Stimulated activated effector memory CD8-positive, alpha-beta T cell treated with anti-CD3 and anti-CD28 coated beads, Interleukin-12 subunit alpha, Interleukin-12 subunit beta, amount 100 ng/mL, for 72 hours (primary cell): Measurements from ENCODE around the gene POLE.
A peak's percentile ranks its signal among the peaks of the same experiment; 100 is the strongest.

Source experiments
- ATAC-seq: fragments of 150-1000 bp; cut with Tn5 transposase; 2 replicates; pipeline ENCODE4 v1.10.0; 2021
- DNase-seq, 2 donors: peaks; one replicate each; pipeline ENCODE4 v3.0.0; 2021 to 2022; ENCODE audit warnings: low spot score in 2 of 2
- H3K27ac Mint-ChIP-seq: one replicate; pipeline ENCODE4 v1.8.0; 2022; ENCODE audit warnings: mild to moderate bottlenecking, mixed read lengths
- H3K36me3 Mint-ChIP-seq: one replicate; pipeline ENCODE4 v1.8.0; 2022; ENCODE audit warnings: mild to moderate bottlenecking, mixed read lengths
- H3K4me1 Mint-ChIP-seq: one replicate; pipeline ENCODE4 v1.8.0; 2022; ENCODE audit warnings: mixed read lengths
- H3K4me3 Mint-ChIP-seq: one replicate; pipeline ENCODE4 v1.8.0; 2022; ENCODE audit warnings: mild to moderate bottlenecking, mixed read lengths
- H3K9me3 Mint-ChIP-seq: one replicate; pipeline ENCODE4 v1.8.0; 2022; ENCODE audit warnings: mixed read lengths

Gene POLE

GRCh38 chr12:132623072-132623869 is 63.9 kb downstream of the POLE start:
- peak overlapping the region; percentile 69 for H3K27ac Mint-ChIP-seq

GRCh38 chr12:132622437-132623071 is 64.6 kb downstream of the POLE start:
- ATAC-seq, result peak; percentile 38
- Mint-ChIP-seq H3K27ac (peak overlapping the region; percentile 69), H3K4me1 (peaks cover 16% of the 10 kb centered on the region), H3K36me3 (peaks cover 36% of the 10 kb centered on the region), H3K4me3 (no peak overlapping the region), H3K9me3 (no peaks in the 10 kb centered on the region)
- DNase-seq, result no peak

More at GRCh38 chr12:132623072-132623869, 63.9 kb downstream of the POLE start:
- H3K9me3 Mint-ChIP-seq, result no peaks in the 10 kb centered on the region
- DNase-seq (no peak), ATAC-seq (no peak)
- no peak overlapping the region for H3K4me3 Mint-ChIP-seq
- peaks cover 36% of the 10 kb centered on the region for H3K36me3 Mint-ChIP-seq
- H3K4me1 Mint-ChIP-seq, result peaks cover 9% of the 10 kb centered on the region

- peaks cover 36% of the 10 kb centered on the region for H3K36me3 Mint-ChIP-seq
- DNase-seq, result no peak
- peak overlapping the region; percentile 69 for H3K27ac Mint-ChIP-seq
- peaks cover 17% of the 10 kb centered on the region for H3K4me1 Mint-ChIP-seq
- no peaks in the 10 kb centered on the region for H3K9me3 Mint-ChIP-seq
- H3K4me3 Mint-ChIP-seq, result no peak overlapping the region
- ATAC-seq, result no peak
Measured at GRCh38 chr12:132621657-132622435, 65.3 kb downstream of the POLE start.

GRCh38 chr12:132620899-132621656 is 66.1 kb downstream of the POLE start:
- Mint-ChIP-seq H3K36me3 (peaks cover 31% of the 10 kb centered on the region), H3K4me3 (no peak overlapping the region), H3K27ac (no peak overlapping the region), H3K9me3 (no peaks in the 10 kb centered on the region), H3K4me1 (peaks cover 17% of the 10 kb centered on the region)
- DNase-seq, result no peak
- no peak for ATAC-seq

GRCh38 chr12:132620113-132620898 is 66.8 kb downstream of the POLE start:
- DNase-seq, result no peak
- H3K4me1 Mint-ChIP-seq, result peaks cover 21% of the 10 kb centered on the region
- no peaks in the 10 kb centered on the region for H3K9me3 Mint-ChIP-seq
- no peak overlapping the region for H3K4me3 Mint-ChIP-seq
- peaks cover 24% of the 10 kb centered on the region for H3K36me3 Mint-ChIP-seq
- no peak overlapping the region for H3K27ac Mint-ChIP-seq
- no peak for ATAC-seq

- Mint-ChIP-seq H3K9me3 (no peaks in the 10 kb centered on the region), H3K4me3 (no peak overlapping the region), H3K27ac (no peak overlapping the region), H3K36me3 (peaks cover 16% of the 10 kb centered on the region), H3K4me1 (peaks cover 27% of the 10 kb centered on the region)
- ATAC-seq, result no peak
- no peak for DNase-seq
Measured at GRCh38 chr12:132619386-132620112, 67.6 kb downstream of the POLE start.

- ATAC-seq, result no peak
Measured at GRCh38 chr12:132619071-132619385, 68.1 kb downstream of the POLE start.

GRCh38 chr12:132618683-132619043 is 68.5 kb downstream of the POLE start, which contains the start of gene P2RX2:
P2RX2 (plus strand) TSS chr12:132618776; CDS start chr12:132618817, 41 bp downstream.
- Mint-ChIP-seq H3K4me3 (peak within 1 kb of the TSS; percentile 4), H3K27ac (no peak within 1 kb of the TSS)
- ATAC-seq, result no peak

More at GRCh38 chr12:132619071-132619385, 68.1 kb downstream of the POLE start:
- Mint-ChIP-seq H3K4me1 (peaks cover 27% of the 10 kb centered on the region), H3K4me3 (no peak overlapping the region), H3K36me3 (peaks cover 13% of the 10 kb centered on the region), H3K27ac (no peak overlapping the region), H3K9me3 (no peaks in the 10 kb centered on the region)
- no peak for DNase-seq

GRCh38 chr12:132617822-132618682 is 69.1 kb downstream of the POLE start:
- H3K4me1 Mint-ChIP-seq, result peaks cover 27% of the 10 kb centered on the region
- H3K27ac Mint-ChIP-seq, result no peak overlapping the region

More at GRCh38 chr12:132618683-132619043, 68.5 kb downstream of the POLE start, which contains the start of gene P2RX2:
- DNase-seq, result no peak
- H3K4me1 Mint-ChIP-seq, result peaks cover 27% of the 10 kb centered on the region
- peaks cover 13% of the 10 kb centered on the region for H3K36me3 Mint-ChIP-seq
- no peaks in the 10 kb centered on the region for H3K9me3 Mint-ChIP-seq

GRCh38 chr12:132617135-132617701 is 69.9 kb downstream of the POLE start:
- H3K36me3 Mint-ChIP-seq, result peaks cover 6% of the 10 kb centered on the region
- peak overlapping the region; percentile 4 for H3K4me3 Mint-ChIP-seq
- no peak overlapping the region for H3K27ac Mint-ChIP-seq
- ATAC-seq (no peak), DNase-seq (no peak)
- H3K9me3 Mint-ChIP-seq, result no peaks in the 10 kb centered on the region
- H3K4me1 Mint-ChIP-seq, result peaks cover 20% of the 10 kb centered on the region

More at GRCh38 chr12:132617822-132618682, 69.1 kb downstream of the POLE start:
- H3K4me3 Mint-ChIP-seq, result peak overlapping the region; percentile 4
- ATAC-seq (no peak), DNase-seq (no peak)
- H3K9me3 Mint-ChIP-seq, result no peaks in the 10 kb centered on the region
- peaks cover 13% of the 10 kb centered on the region for H3K36me3 Mint-ChIP-seq

GRCh38 chr12:132615579-132616038 is 71.5 kb downstream of the POLE start:
- Mint-ChIP-seq H3K27ac (no peak overlapping the region), H3K36me3 (no peaks in the 10 kb centered on the region), H3K9me3 (no peaks in the 10 kb centered on the region)

GRCh38 chr12:132614861-132615578 is 72.1 kb downstream of the POLE start:
- H3K9me3 Mint-ChIP-seq, result no peaks in the 10 kb centered on the region
- no peak overlapping the region for H3K27ac Mint-ChIP-seq
- DNase-seq (peak; percentile 67 to 87), ATAC-seq (peak; percentile 87)
- H3K4me1 Mint-ChIP-seq, result peaks cover 27% of the 10 kb centered on the region
- no peak overlapping the region for H3K4me3 Mint-ChIP-seq
- no peaks in the 10 kb centered on the region for H3K36me3 Mint-ChIP-seq

More at GRCh38 chr12:132615579-132616038, 71.5 kb downstream of the POLE start:
- H3K4me1 Mint-ChIP-seq, result peaks cover 22% of the 10 kb centered on the region
- ATAC-seq (no peak), DNase-seq (no peak)
- H3K4me3 Mint-ChIP-seq, result no peak overlapping the region
